Measurements from ENCODE around the gene OR8D2. TPM values are rescaled to one million over a fixed set of nuclear protein-coding genes. Genes with fewer than 3 reads are reported as not detected.

OR8D2 gene, protein sequence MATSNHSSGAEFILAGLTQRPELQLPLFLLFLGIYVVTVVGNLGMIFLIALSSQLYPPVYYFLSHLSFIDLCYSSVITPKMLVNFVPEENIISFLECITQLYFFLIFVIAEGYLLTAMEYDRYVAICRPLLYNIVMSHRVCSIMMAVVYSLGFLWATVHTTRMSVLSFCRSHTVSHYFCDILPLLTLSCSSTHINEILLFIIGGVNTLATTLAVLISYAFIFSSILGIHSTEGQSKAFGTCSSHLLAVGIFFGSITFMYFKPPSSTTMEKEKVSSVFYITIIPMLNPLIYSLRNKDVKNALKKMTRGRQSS
- total RNA-seq = not detected

DNA sequence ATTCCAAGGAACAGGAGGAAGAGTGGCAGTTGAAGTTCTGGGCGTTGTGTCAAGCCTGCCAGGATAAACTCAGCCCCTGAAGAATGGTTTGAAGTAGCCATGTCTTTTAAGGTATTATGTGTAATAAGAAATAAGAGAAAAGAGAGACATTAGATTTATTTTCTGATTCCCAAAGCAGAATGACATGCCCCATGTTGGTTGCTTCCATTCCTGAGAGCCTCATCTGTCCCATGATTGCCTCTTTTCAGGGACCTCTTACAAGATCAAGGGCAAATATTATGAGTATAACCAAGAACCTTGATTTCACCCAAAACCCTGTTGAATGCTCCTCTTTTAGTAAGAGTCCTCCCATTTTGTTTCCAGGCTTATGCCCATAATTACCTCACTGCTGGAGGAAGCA is at the start of gene OR8D2:
Gene OR8D2 (minus strand): TSS at position 101 of the 400 bp plus-strand sequence. CDS start 0 bp downstream, at position 101.
- Mint-ChIP-seq H3K36me3 (no peaks in the 10 kb centered on the region), H3K27ac (peak within 1 kb of the TSS in 1 of 2 donors; percentile 37), H3K9me3 (peaks cover 3 to 11% of the 10 kb centered on the region in 2 donors)
- no peak for DNase-seq (ENCODE audit: low spot score in 2 of 2)
- ATAC-seq = no peak

DNA sequence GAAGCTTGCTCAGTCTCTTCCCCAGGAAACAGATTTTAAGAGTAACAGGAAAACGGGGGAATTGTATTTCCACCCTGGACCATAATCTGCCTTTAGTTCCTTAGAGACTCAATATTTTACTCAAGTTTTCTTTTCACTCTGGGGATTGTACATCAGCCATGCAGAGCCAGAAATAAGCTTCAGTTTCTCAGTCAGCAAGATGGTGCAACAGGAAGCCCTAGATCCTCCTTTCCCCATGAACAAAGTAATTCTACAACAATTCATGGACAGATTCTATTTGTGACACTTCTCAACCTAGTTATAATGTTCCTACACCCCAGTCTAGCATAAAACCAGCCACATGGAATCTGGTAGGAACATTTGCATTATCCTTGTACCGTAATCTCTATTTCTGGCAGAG is 39.6 kb upstream of the OR8D2 start:
- DNase-seq (ENCODE audit: low spot score in 2 of 2) = no peak
- no peaks in the 10 kb centered on the region for H3K36me3 Mint-ChIP-seq
- peaks cover 6 to 7% of the 10 kb centered on the region in 2 donors for H3K9me3 Mint-ChIP-seq
- ATAC-seq = no peak
- H3K27ac Mint-ChIP-seq = no peak overlapping the region

DNA sequence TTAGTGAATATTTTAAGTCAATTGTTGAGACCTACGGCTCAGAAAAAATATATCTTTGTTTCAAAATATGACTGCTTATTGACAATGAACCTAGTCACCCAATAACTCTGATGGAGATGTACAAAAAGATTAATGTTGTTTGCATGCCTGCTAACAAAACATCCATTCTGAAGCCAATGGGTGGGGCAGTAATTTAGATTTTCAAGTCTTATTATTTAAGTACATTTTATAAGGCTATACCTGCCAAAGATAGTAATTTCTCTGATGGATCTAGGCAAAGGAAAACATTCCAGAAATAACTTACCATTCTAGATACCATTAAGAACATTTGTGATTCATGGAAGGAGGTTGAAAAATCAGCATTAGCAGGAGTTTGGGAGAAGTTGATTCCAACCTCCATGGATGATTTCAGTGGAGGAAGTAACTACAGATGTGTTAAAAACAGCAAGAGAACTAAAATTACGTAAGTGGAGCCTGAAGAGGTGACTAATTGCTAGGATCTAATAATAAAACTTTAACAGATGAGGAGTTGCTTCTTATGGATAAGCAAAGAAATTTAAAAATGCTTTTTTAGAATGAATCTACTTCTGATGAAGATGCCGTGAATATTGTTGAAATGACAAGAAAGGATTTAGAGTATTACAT is 26.4 kb upstream of the OR8D2 start:
- no peak for DNase-seq (ENCODE audit: low spot score in 2 of 2)
- ATAC-seq = no peak
- Mint-ChIP-seq H3K9me3 (peaks cover 3 to 4% of the 10 kb centered on the region in 2 donors), H3K27ac (no peak overlapping the region), H3K36me3 (no peaks in the 10 kb centered on the region)

DNA sequence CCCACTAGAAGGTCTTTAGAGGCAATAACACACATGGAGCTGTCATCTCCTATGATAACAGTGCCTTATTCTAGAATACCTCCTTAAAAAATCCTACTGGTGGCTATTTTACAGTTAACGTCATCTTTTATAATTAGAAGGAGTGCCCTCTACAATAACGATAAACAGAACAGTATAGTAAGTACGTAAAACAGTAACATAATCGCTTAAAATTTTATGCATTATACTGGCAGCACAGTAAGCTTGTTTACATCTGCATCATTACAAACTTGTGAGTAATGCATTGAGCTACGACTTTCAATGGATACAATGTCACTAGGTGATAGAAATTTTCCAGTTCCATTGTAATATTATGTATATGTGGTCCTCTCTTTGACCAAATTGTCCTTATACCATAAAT is 24.3 kb upstream of the OR8D2 start:
- Mint-ChIP-seq H3K36me3 (no peaks in the 10 kb centered on the region), H3K27ac (no peak overlapping the region), H3K9me3 (peaks cover 0 to under 1% of the 10 kb centered on the region in 2 donors)
- no peak for ATAC-seq
- DNase-seq (ENCODE audit: low spot score in 2 of 2) = no peak

DNA sequence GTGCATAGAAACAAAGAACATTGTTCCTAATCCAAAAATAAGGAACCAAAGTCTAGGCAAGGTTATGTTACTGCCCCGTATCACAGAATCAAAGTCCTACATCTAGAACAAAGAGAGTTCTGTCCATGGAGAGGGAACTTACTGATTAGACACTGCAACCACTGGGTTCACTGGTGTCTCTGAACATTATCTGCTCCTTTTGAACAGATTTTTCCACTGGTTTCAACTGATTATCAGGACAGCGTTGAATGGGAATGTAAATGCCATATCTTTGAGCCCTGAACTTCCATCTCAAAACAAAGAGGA is 20.1 kb upstream of the OR8D2 start:
- ATAC-seq = no peak
- Mint-ChIP-seq H3K36me3 (no peaks in the 10 kb centered on the region), H3K9me3 (peaks cover 0 to 8% of the 10 kb centered on the region in 2 donors), H3K27ac (no peak overlapping the region)
- no peak for DNase-seq (ENCODE audit: low spot score in 2 of 2)

DNA sequence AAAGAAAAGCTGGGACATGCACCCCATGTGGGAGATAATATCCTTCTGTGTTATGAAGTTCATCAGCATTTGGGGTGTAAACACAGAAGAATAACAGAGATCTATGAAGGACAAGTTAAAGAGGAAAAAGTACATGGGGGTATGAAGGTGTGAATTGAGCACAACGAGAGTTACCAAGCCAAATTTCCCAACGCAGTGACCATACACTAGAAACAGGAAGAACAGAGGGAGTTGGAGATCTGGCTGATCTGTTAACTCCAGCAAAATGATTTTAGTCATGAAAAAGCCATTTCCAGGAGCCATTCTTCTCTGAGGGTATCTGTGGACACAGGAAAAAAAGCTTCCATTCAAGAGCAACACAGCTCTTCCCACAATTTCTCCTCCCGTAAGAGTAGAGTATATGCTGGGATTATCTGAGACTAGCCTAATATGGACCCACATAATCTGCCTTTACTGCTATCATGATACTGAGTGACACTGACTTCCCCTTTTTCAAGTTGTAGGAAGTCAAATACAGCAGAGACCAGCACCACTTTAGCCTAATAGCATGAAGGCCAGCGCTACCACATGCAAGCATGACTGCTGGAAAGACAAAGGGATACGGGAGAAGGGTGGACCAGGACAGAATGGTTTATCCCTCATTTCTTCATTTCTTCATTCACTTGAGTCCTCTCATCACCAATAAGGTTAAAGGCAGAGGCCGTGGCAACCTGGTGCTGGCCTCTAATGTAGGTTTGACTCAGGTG is 19.6 kb upstream of the OR8D2 start:
- no peak for ATAC-seq

DNA sequence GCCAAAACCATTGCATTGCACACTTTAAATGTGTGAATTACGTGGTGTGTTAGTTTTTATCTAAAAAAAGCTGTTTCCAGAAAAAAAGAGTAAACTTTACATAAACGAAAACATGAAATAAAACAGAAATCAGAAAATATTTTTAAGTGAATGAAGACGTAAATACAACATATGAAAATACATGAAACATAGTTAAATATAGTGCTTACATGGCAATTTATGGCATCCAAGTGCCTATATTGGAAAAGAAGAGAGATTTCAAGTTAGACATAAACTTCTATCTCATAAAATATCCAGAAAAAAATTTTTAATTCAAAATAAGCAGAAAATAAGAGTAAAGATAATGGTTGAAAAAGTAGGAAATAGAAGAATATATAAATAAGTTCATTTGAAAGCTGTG is 11.9 kb upstream of the OR8D2 start:
- Mint-ChIP-seq H3K36me3 (no peaks in the 10 kb centered on the region), H3K9me3 (no peaks in the 10 kb centered on the region), H3K27ac (no peak overlapping the region)
- no peak for ATAC-seq
- DNase-seq (ENCODE audit: low spot score in 2 of 2) = no peak

More for the DNA sequence above, 19.6 kb upstream of the OR8D2 start:
- Mint-ChIP-seq H3K27ac (no peak overlapping the region), H3K36me3 (no peaks in the 10 kb centered on the region), H3K9me3 (peaks cover 0 to 8% of the 10 kb centered on the region in 2 donors)
- no peak for DNase-seq (ENCODE audit: low spot score in 2 of 2)

DNA sequence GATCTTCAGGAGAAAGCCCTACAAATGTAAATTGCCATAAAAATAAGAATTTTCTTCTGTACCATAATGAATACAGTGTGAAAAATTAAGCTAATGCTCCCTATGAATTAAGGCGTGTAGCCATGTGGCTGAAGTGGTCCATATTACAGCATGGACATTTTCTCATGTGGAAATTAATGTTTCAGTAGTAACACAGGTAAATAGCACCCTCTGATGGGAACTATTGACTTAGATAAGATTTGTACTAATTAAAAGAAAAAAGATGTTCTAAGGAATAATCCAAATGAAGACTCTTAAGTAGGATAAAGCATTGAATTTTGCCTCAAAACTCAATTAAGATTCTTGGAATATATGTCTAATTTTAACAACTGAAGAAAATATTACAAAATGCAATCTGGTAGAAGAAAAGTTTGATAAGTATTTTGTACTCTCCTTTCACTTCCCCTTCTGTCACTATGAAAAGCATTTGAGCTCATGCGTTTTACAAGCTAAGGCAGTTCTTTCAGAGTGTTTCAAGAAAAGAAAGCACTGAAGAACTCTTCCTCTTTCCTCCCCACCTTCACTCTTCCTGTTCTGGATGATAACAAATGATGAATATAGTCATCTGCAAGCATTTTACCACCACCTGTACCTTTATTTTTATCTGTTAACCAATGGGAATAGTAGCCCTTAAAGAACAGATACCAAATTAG is 9.9 kb upstream of the OR8D2 start:
- ATAC-seq (no peak), DNase-seq (ENCODE audit: low spot score in 2 of 2) (no peak)
- Mint-ChIP-seq H3K27ac (no peak overlapping the region), H3K9me3 (peaks cover under 1 to 3% of the 10 kb centered on the region in 2 donors), H3K36me3 (no peaks in the 10 kb centered on the region)

DNA sequence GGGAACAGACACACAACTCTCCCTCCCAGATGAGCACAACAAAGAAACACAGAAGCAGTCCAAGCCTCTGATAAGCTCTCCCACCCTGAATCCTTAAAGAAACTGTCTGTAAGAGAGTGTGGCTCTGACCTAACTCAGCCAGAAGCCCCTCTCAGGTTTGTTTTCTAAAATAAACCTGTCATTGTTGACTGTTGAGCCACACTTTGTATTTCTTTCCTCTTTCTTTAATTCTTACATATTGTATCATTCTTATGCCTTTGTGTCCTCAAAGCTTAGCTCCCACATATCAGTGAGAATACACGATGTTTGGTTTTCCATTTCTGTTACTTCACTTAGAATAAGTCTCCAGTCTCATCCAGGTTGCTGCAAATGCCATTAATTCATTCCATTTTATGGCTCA is 7.8 kb upstream of the OR8D2 start:
- Mint-ChIP-seq H3K9me3 (peaks cover 3 to 5% of the 10 kb centered on the region in 2 donors), H3K27ac (no peak overlapping the region), H3K36me3 (no peaks in the 10 kb centered on the region)
- no peak for DNase-seq (ENCODE audit: low spot score in 2 of 2)
- no peak for ATAC-seq

DNA sequence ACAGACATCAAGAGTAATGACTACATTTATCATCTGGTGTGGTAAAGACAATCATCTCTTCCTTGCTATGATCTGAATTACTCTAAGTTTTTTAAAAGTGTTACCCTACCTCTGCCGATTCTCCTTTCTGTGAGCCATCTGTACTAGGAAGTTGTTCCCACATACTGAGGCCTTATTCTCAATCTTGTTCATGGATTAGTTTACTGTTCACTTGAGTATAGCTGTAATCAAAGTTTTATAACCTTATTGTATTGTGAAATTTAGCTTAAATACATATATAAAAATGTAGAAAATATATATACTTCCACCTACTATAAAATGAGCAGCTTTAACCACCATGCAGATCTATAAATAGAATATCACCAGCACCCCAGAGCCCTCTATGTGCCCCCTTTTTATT is 2.4 kb upstream of the OR8D2 start:
- ATAC-seq = no peak
- H3K36me3 Mint-ChIP-seq = no peaks in the 10 kb centered on the region
- H3K27ac Mint-ChIP-seq = no peak overlapping the region
- no peak for DNase-seq (ENCODE audit: low spot score in 2 of 2)
- H3K9me3 Mint-ChIP-seq = peaks cover 3 to 12% of the 10 kb centered on the region in 2 donors

DNA sequence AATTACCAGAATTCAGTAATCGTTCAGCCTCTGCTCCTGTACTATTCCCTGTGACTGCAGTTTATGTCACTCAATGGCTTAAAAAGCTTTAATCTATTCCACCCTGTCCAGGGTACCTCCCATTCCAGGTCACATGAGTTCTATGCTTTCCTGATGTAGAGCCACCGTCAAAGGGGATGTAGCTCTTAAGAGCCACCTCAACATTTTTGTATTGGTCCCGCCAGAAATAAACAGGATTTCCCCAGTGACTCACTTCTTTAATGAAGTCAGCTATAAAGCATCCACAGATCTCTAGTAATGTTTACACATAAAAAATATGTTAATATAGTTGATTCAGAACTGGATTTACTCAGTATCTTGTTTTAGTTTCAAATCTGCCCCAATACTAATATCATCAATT is 4.9 kb downstream of the OR8D2 start:
- H3K36me3 Mint-ChIP-seq = no peaks in the 10 kb centered on the region
- H3K9me3 Mint-ChIP-seq = peaks cover 0 to 7% of the 10 kb centered on the region in 2 donors
- no peak for DNase-seq (ENCODE audit: low spot score in 2 of 2)
- no peak overlapping the region for H3K27ac Mint-ChIP-seq
- no peak for ATAC-seq

DNA sequence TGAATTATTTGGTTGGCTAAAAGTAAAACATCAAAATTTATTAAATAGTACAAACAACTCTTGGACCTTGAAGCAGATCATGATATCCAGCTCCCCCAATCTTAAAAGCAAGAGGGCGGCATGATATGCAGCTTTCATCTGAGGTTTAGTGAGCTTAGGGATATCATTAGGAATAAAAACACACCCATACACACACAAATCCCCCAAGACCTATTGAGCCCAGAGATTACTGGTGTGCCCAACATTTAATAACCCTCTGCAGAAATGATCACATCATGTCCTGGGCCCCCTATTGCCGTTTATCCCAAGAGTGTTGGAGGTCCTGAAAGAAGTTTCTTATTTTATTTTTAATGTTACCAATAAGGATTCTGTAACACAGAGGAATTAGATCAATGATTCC is 6.1 kb downstream of the OR8D2 start, which contains the start of gene OR8D1:
Gene OR8D1 (minus strand): TSS at position 101 of the 400 bp plus-strand sequence. CDS start 3,183 bp downstream, outside the sequence.
- Mint-ChIP-seq H3K36me3 (no peaks in the 10 kb centered on the region), H3K27ac (no peak within 1 kb of the TSS), H3K9me3 (no peaks in the 10 kb centered on the region)
- no peak for DNase-seq (ENCODE audit: low spot score in 2 of 2)
- ATAC-seq = no peak

DNA sequence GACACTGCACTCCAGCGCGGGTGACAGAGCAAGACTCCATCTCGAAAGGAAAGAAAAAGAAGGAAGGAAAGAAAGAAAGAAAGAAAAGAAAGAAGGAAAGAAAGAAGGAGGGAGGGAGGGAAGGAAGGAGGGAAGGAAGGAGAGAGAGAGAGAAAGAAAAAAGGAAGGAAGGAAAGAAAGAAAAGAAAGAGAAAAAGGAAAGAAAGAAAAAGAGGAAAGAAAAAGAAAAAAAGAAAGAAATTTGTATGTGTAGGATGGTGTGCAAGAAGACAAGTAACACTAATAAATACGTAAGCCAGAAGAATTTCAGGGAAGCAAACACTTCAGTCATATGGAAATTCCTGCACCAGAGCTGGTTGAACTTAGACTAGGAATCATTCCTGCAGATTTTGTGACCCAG is 6.9 kb downstream of the OR8D2 start:
- ATAC-seq (no peak), DNase-seq (ENCODE audit: low spot score in 2 of 2) (no peak)
- no peaks in the 10 kb centered on the region for H3K36me3 Mint-ChIP-seq
- H3K9me3 Mint-ChIP-seq = no peaks in the 10 kb centered on the region
- H3K27ac Mint-ChIP-seq = no peak overlapping the region

DNA sequence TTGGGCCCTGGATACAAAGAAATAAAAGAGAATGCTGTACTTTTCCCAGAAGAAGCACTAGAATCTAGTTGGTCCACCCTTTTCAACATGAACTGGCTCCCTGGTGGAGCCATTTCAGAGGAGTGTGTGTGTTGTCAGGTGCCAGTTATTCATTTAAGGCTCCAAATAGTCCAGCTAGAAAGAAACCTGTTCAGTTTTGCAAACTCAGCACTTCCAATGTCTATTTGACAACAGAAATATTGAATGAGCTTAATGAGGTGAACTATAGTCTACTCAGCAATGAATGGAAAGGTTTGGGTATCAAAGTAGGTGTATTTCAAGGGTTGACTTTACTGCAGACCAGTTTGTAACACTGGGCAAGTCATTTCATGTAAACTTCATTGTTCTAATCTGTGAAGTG is 8.3 kb downstream of the OR8D2 start:
- H3K27ac Mint-ChIP-seq = no peak overlapping the region
- DNase-seq (ENCODE audit: low spot score in 2 of 2) = no peak
- H3K36me3 Mint-ChIP-seq = no peaks in the 10 kb centered on the region
- ATAC-seq = no peak
- no peaks in the 10 kb centered on the region for H3K9me3 Mint-ChIP-seq

DNA sequence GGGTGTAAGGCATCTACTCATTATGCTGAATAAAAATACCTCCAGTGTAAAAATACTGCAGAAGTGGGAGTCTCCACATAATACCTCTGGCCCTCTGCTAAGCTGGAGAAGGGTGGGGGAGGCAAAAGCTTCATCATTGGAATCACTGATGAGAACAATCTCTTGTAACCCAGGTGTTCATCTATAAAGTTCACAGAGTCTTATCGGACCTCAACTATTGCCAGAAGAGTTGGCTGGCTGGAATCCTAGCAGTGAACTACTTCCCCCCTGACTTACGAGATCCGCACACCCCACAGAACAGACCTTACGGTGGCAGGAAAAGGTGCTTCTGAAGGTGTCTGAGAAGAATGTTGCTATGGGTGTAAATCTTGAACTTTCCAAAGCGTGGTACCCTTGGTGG is 8.7 kb downstream of the OR8D2 start:
- Mint-ChIP-seq H3K36me3 (no peaks in the 10 kb centered on the region), H3K27ac (no peak overlapping the region), H3K9me3 (no peaks in the 10 kb centered on the region)
- ATAC-seq (no peak), DNase-seq (ENCODE audit: low spot score in 2 of 2) (no peak)

DNA sequence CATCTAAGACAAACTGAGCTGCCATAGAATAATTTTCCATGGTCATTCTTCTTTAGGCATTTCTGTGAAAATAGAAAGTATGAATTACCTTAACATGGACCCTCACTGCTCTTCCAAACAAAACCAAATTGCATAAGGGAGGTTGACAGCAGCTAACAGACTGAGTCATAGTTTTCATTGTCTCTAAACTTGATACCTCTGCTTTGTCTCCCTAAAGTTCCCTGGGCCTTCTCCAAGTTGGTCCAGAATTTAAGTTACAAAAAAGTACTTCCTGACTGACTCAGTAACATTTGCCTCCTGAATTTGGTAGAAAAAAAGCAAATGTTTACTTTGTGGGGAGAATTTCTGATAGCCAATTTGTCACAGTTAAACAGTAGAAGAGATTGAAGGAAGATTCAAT is 9.3 kb downstream of the OR8D2 start:
- no peak for ATAC-seq

DNA sequence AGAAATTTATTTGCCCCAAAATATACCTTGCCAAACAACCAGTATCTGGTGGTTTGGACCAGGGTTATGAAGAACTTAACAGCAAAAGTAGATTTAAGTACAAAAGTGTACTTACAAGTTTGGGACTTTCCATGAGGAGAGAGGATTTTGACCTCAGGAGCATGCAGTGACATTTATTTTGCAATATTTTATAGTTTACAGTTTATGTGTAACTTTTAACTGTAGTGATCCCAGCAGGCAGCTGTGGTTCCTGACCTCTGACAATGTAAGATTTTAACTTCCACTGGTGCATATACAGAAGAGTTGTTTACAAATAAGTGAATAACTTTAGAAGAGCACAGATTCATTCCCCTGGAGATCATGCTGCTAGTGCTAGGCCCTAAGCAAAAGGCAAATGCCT is 12.9 kb downstream of the OR8D2 start:
- ATAC-seq = no peak
- H3K9me3 Mint-ChIP-seq = no peaks in the 10 kb centered on the region
- H3K27ac Mint-ChIP-seq = no peak overlapping the region
- no peak for DNase-seq (ENCODE audit: low spot score in 2 of 2)
- no peaks in the 10 kb centered on the region for H3K36me3 Mint-ChIP-seq

More for the DNA sequence above, 9.3 kb downstream of the OR8D2 start:
- Mint-ChIP-seq H3K36me3 (no peaks in the 10 kb centered on the region), H3K9me3 (no peaks in the 10 kb centered on the region), H3K27ac (no peak overlapping the region)
- no peak for DNase-seq (ENCODE audit: low spot score in 2 of 2)
